HEK293 (cell line): ENCODE data around the gene MAP4K4.

Experiments
- CTCF ChIA-PET: fragments of 350-600 bp; formaldehyde crosslinking; extraction: SDS; loops from one replicate; lab custom pipeline; 2021; ENCODE audit warnings: antibody characterized with exemption; lab: Yijun Ruan, JAX
- POLR2A ChIA-PET: fragments of 300-600 bp; formaldehyde crosslinking; extraction: SDS; loops from one replicate; lab custom pipeline; 2020; ENCODE audit warnings: antibody characterized with exemption, inconsistent platforms; lab: Yijun Ruan, JAX
- H3K27ac ChIP-seq: fragments of 200-500 bp; sonication (Bioruptor generic); 2 replicates; pipeline ENCODE4 v1.5.1; 2014; ENCODE audit warnings: low read depth, low read length, control low read depth, inconsistent platforms; ENCODE audit errors: extremely low read depth
- H3K36me3 ChIP-seq, 2 experiments: fragments of 200-500 bp in 1 of 2; sonication (Bioruptor generic) in 1 of 2; 1 replicate in 1 of 2; 2 replicates in 1 of 2; pipeline ENCODE4 v1.5.1; 2014 to 2017; ENCODE audit warnings: inconsistent platforms in 2 of 2, low read length in 2 of 2; ENCODE audit not compliant: control insufficient read depth in 2 of 2, insufficient read depth in 1 of 2
- H3K4me1 ChIP-seq: fragments of 200-500 bp; sonication (Bioruptor generic); 2 replicates; pipeline ENCODE4 v1.5.1; 2014; ENCODE audit warnings: mild to moderate bottlenecking, low read length, inconsistent platforms; ENCODE audit not compliant: control insufficient read depth, insufficient read depth
- H3K4me3 ChIP-seq: 2 replicates; pipeline ENCODE4 v1.5.1; 2011; ENCODE audit warnings: low read depth, mild to moderate bottlenecking, control low read depth, low read length, moderate library complexity
- H3K9me3 ChIP-seq: fragments of 200-500 bp; sonication (Bioruptor generic); 2 replicates; pipeline ENCODE4 v1.5.1; 2014; ENCODE audit warnings: low read depth, low read length, inconsistent platforms; ENCODE audit not compliant: control insufficient read depth, insufficient read depth
- GFI1B ChIP-seq: fragments of 450-650 bp; formaldehyde crosslinking; IDR thresholded peaks from 2 replicates; pipeline ENCODE4 v1.5.1; 2016; ENCODE audit warnings: missing biosample characterization, missing genetic modification characterization
- IKZF3 ChIP-seq: fragments of 450-650 bp; IDR thresholded peaks from 2 replicates; pipeline ENCODE4 v1.5.0; 2018; ENCODE audit warnings: missing biosample characterization, mild to moderate bottlenecking, missing genetic modification characterization, moderate library complexity
- KLF1 ChIP-seq: fragments of 450-650 bp; formaldehyde crosslinking; IDR thresholded peaks from 2 replicates; pipeline ENCODE4 v1.5.1; 2016; ENCODE audit warnings: missing biosample characterization, missing genetic modification characterization
- WT1 ChIP-seq: fragments of 450-650 bp; formaldehyde crosslinking; IDR thresholded peaks from 2 replicates; pipeline ENCODE4 v1.5.1; 2016; ENCODE audit warnings: missing biosample characterization, missing genetic modification characterization
- ZNF266 ChIP-seq: fragments of 450-650 bp; formaldehyde crosslinking; IDR thresholded peaks from 2 replicates; pipeline ENCODE4 v1.5.1; 2016; ENCODE audit warnings: missing biosample characterization, missing genetic modification characterization, low read depth
- ZNF292 ChIP-seq: fragments of 450-650 bp; formaldehyde crosslinking; IDR thresholded peaks from 2 replicates; pipeline ENCODE4 v1.5.1; 2016; ENCODE audit warnings: low read depth, missing biosample characterization, missing genetic modification characterization, borderline replicate concordance
- ZNF311 ChIP-seq: fragments of 450-650 bp; formaldehyde crosslinking; IDR thresholded peaks from 2 replicates; pipeline ENCODE4 v1.5.1; 2017; ENCODE audit warnings: missing biosample characterization, missing genetic modification characterization, borderline replicate concordance
- ZNF37A ChIP-seq: fragments of 450-650 bp; IDR thresholded peaks from 2 replicates; pipeline ENCODE4 v1.5.1; 2018; ENCODE audit warnings: missing biosample characterization, missing genetic modification characterization
- ZNF398 ChIP-seq: fragments of 450-650 bp; formaldehyde crosslinking; IDR thresholded peaks from 2 replicates; pipeline ENCODE4 v1.5.1; 2017; ENCODE audit warnings: missing biosample characterization, missing genetic modification characterization
- ZNF560 ChIP-seq: fragments of 450-650 bp; formaldehyde crosslinking; IDR thresholded peaks from 2 replicates; pipeline ENCODE4 v1.5.1; 2017; ENCODE audit warnings: missing biosample characterization, missing genetic modification characterization, borderline replicate concordance
- ZNF585B ChIP-seq: fragments of 450-650 bp; formaldehyde crosslinking; IDR thresholded peaks from 2 replicates; pipeline ENCODE4 v1.5.1; 2016; ENCODE audit warnings: missing biosample characterization, missing genetic modification characterization
- ZNF629 ChIP-seq: fragments of 450-650 bp; formaldehyde crosslinking; IDR thresholded peaks from 2 replicates; pipeline ENCODE4 v1.5.1; 2017; ENCODE audit warnings: missing biosample characterization, missing genetic modification characterization
- ZNF670 ChIP-seq: fragments of 450-650 bp; formaldehyde crosslinking; IDR thresholded peaks from 2 replicates; pipeline ENCODE4 v1.5.1; 2016; ENCODE audit warnings: missing biosample characterization, missing genetic modification characterization, low read depth
- ZNF777 ChIP-seq: fragments of 450-650 bp; formaldehyde crosslinking; IDR thresholded peaks from 2 replicates; pipeline ENCODE4 v1.5.1; 2017; ENCODE audit warnings: missing biosample characterization, missing genetic modification characterization, borderline replicate concordance
- ZNF843 ChIP-seq: fragments of 450-650 bp; formaldehyde crosslinking; IDR thresholded peaks from 2 replicates; pipeline ENCODE4 v1.5.1; 2016; ENCODE audit warnings: missing biosample characterization, missing genetic modification characterization
- ZSCAN16 ChIP-seq: fragments of 450-650 bp; formaldehyde crosslinking; IDR thresholded peaks from 2 replicates; pipeline ENCODE4 v1.5.1; 2016; ENCODE audit warnings: missing biosample characterization, missing genetic modification characterization
- ZSCAN30 ChIP-seq: fragments of 450-650 bp; IDR thresholded peaks from 2 replicates; pipeline ENCODE4 v1.5.1; 2018; ENCODE audit warnings: missing biosample characterization, mild to moderate bottlenecking, missing genetic modification characterization, moderate library complexity
- TF ChIP-seq, protein P1 (sequence below): fragments of 450-650 bp; IDR thresholded peaks from 2 replicates; pipeline ENCODE4 v1.5.1; 2018; ENCODE audit warnings: missing biosample characterization, missing genetic modification characterization
- TF ChIP-seq, protein P2 (sequence below): fragments of 450-650 bp; formaldehyde crosslinking; IDR thresholded peaks from 2 replicates; pipeline ENCODE4 v1.5.1; 2017; ENCODE audit warnings: missing biosample characterization, missing genetic modification characterization
- TF ChIP-seq, protein P3 (sequence below): fragments of 450-650 bp; formaldehyde crosslinking; IDR thresholded peaks from 2 replicates; pipeline ENCODE4 v1.5.1; 2016; ENCODE audit warnings: missing biosample characterization, missing genetic modification characterization

MAP4K4 gene

DNA sequence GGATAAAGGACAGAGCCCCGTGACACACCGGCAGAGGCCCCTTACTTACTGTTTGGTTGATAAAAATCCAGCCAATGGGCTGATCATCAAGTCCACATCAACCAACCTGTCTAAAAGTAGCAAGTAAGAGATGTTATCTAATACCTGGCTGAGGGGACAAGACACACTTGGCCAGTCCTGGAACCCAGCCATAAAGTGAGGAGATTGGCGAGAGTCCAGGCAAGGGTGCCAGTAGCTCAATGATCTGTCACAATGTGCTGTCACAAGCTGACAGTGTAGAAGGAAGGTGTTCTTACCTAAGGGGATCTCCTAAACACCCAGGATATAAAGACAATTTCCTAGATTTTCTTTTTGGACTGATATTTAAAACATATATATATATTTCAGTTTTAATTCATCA is 232.5 kb downstream of the MAP4K4 start:
- no peaks in the 10 kb centered on the region; the same call in 1 of the 2 replicates for H3K9me3 ChIP-seq
- ChIA-PET POLR2A (no interaction called here), CTCF (no interaction called here)
- H3K4me1 ChIP-seq: no peaks in the 10 kb centered on the region
- TF ChIP-seq ZNF560 (tag by site-specific recombination) (no peak), ZNF292 (tag by site-specific recombination) (no peak), ZSCAN16 (tag by site-specific recombination) (no peak), ZNF266 (tag by site-specific recombination) (no peak), GFI1B (tag by site-specific recombination) (no peak), ZNF585B (no peak), ZNF670 (tag by site-specific recombination) (no peak), ZNF311 (tag by site-specific recombination) (no peak), ZNF398 (tag by site-specific recombination) (no peak), IKZF3 (tag by site-specific recombination) (no peak), ZNF629 (tag by site-specific recombination) (no peak), ZSCAN30 (tag by site-specific recombination) (no peak), ZNF777 (tag by site-specific recombination) (no peak), KLF1 (tag by site-specific recombination) (no peak), ZNF37A (tag by site-specific recombination) (no peak), ZNF843 (tag by site-specific recombination) (no peak)
- TF ChIP-seq, protein P1, sequence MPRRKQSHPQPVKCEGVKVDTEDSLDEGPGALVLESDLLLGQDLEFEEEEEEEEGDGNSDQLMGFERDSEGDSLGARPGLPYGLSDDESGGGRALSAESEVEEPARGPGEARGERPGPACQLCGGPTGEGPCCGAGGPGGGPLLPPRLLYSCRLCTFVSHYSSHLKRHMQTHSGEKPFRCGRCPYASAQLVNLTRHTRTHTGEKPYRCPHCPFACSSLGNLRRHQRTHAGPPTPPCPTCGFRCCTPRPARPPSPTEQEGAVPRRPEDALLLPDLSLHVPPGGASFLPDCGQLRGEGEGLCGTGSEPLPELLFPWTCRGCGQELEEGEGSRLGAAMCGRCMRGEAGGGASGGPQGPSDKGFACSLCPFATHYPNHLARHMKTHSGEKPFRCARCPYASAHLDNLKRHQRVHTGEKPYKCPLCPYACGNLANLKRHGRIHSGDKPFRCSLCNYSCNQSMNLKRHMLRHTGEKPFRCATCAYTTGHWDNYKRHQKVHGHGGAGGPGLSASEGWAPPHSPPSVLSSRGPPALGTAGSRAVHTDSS: no peak
- TF ChIP-seq, protein P2, sequence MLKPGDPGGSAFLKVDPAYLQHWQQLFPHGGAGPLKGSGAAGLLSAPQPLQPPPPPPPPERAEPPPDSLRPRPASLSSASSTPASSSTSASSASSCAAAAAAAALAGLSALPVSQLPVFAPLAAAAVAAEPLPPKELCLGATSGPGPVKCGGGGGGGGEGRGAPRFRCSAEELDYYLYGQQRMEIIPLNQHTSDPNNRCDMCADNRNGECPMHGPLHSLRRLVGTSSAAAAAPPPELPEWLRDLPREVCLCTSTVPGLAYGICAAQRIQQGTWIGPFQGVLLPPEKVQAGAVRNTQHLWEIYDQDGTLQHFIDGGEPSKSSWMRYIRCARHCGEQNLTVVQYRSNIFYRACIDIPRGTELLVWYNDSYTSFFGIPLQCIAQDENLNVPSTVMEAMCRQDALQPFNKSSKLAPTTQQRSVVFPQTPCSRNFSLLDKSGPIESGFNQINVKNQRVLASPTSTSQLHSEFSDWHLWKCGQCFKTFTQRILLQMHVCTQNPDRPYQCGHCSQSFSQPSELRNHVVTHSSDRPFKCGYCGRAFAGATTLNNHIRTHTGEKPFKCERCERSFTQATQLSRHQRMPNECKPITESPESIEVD (tag by site-specific recombination): no peak
- TF ChIP-seq, protein P3, sequence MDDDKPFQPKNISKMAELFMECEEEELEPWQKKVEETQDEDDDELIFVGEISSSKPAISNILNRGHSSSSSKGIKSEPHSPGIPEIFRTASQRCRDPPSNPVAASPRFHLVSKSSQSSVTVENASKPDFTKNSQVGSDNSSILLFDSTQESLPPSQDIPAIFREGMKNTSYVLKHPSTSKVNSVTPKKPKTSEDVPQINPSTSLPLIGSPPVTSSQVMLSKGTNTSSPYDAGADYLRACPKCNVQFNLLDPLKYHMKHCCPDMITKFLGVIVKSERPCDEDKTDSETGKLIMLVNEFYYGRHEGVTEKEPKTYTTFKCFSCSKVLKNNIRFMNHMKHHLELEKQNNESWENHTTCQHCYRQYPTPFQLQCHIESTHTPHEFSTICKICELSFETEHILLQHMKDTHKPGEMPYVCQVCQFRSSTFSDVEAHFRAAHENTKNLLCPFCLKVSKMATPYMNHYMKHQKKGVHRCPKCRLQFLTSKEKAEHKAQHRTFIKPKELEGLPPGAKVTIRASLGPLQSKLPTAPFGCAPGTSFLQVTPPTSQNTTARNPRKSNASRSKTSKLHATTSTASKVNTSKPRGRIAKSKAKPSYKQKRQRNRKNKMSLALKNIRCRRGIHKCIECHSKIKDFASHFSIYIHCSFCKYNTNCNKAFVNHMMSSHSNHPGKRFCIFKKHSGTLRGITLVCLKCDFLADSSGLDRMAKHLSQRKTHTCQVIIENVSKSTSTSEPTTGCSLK (tag by site-specific recombination): no peak
- H3K36me3 ChIP-seq: no peaks in the 10 kb centered on the region
- no peak overlapping the region for H3K4me3 ChIP-seq
- no peak overlapping the region for H3K27ac ChIP-seq

GRCh38 chr2:101930847-101931246 is 233.3 kb downstream of the MAP4K4 start:
- no peaks in the 10 kb centered on the region for H3K36me3 ChIP-seq
- TF ChIP-seq WT1 (tag by site-specific recombination): no peak
- H3K4me1 ChIP-seq: no peaks in the 10 kb centered on the region
- CTCF ChIA-PET: interaction anchor here (0.7 kb wide), 1 partner anchor 47 kb away, joined by 3 read pairs; no protein-coding TSS in a partner anchor
- H3K4me3 ChIP-seq: no peak overlapping the region
- no peaks in the 10 kb centered on the region for H3K9me3 ChIP-seq
- POLR2A ChIA-PET: no interaction called here
- no peak overlapping the region for H3K27ac ChIP-seq
